ENCODE data around the gene BACH2.

Gene BACH2

GRCh38 chr6:90160013-90160412, 136.6 kb downstream of the BACH2 start:
- peaks cover 5% of the 10 kb centered on the region for H3K4me1 Mint-ChIP-seq (ENCODE audit: low read depth)
- no peak overlapping the region for H3K4me3 Mint-ChIP-seq
- peaks cover 2% of the 10 kb centered on the region for H3K27me3 Mint-ChIP-seq
- intact Hi-C loops (cut with micrococcal nuclease): no loop called here
- H3K27ac Mint-ChIP-seq: no peak overlapping the region
- no peaks in the 10 kb centered on the region for H3K36me3 Mint-ChIP-seq (ENCODE audit: low read depth)
- no peaks in the 10 kb centered on the region for H3K9me3 Mint-ChIP-seq

GRCh38 chr6:90159452-90159851, 137.2 kb downstream of the BACH2 start:
- peaks cover 2% of the 10 kb centered on the region for H3K27me3 Mint-ChIP-seq
- intact Hi-C loops (cut with micrococcal nuclease): no loop called here
- no peak overlapping the region for H3K27ac Mint-ChIP-seq
- H3K9me3 Mint-ChIP-seq: no peaks in the 10 kb centered on the region
- no peak overlapping the region for H3K4me3 Mint-ChIP-seq
- H3K36me3 Mint-ChIP-seq (ENCODE audit: low read depth): no peaks in the 10 kb centered on the region
- peaks cover 5% of the 10 kb centered on the region for H3K4me1 Mint-ChIP-seq (ENCODE audit: low read depth)

GRCh38 chr6:90158936-90159335, 137.7 kb downstream of the BACH2 start:
- Mint-ChIP-seq H3K27ac (no peak overlapping the region), H3K4me1 (ENCODE audit: low read depth) (peaks cover 5% of the 10 kb centered on the region)

GRCh38 chr6:90157441-90157840, 139.2 kb downstream of the BACH2 start:
- Mint-ChIP-seq H3K27ac (no peak overlapping the region), H3K4me3 (no peak overlapping the region), H3K36me3 (ENCODE audit: low read depth) (no peaks in the 10 kb centered on the region), H3K4me1 (ENCODE audit: low read depth) (peaks cover 5% of the 10 kb centered on the region), H3K27me3 (no peaks in the 10 kb centered on the region), H3K9me3 (no peaks in the 10 kb centered on the region)
- intact Hi-C loops (cut with micrococcal nuclease): no loop called here

More at GRCh38 chr6:90158936-90159335, 137.7 kb downstream of the BACH2 start:
- Mint-ChIP-seq H3K36me3 (ENCODE audit: low read depth) (no peaks in the 10 kb centered on the region), H3K27me3 (no peaks in the 10 kb centered on the region), H3K9me3 (no peaks in the 10 kb centered on the region), H3K4me3 (no peak overlapping the region)
- intact Hi-C loops (cut with micrococcal nuclease): no loop called here

- Mint-ChIP-seq H3K27ac (no peak overlapping the region), H3K9me3 (no peaks in the 10 kb centered on the region), H3K36me3 (ENCODE audit: low read depth) (no peaks in the 10 kb centered on the region), H3K27me3 (no peaks in the 10 kb centered on the region), H3K4me3 (no peak overlapping the region), H3K4me1 (ENCODE audit: low read depth) (peaks cover 5% of the 10 kb centered on the region)
- intact Hi-C loops (cut with micrococcal nuclease): no loop called here
These were observed 139.8 kb downstream of the BACH2 start for GRCh38 chr6:90156861-90157260.

- peaks cover 5% of the 10 kb centered on the region for H3K4me1 Mint-ChIP-seq (ENCODE audit: low read depth)
These were observed 141.7 kb downstream of the BACH2 start for GRCh38 chr6:90154755-90155470.

GRCh38 chr6:90151576-90152422, 144.8 kb downstream of the BACH2 start:
- H3K27ac Mint-ChIP-seq: no peak overlapping the region
- H3K36me3 Mint-ChIP-seq (ENCODE audit: low read depth): no peaks in the 10 kb centered on the region
- no peaks in the 10 kb centered on the region for H3K27me3 Mint-ChIP-seq
- H3K9me3 Mint-ChIP-seq: no peaks in the 10 kb centered on the region
- peaks cover 16% of the 10 kb centered on the region for H3K4me1 Mint-ChIP-seq (ENCODE audit: low read depth)
- no peak overlapping the region for H3K4me3 Mint-ChIP-seq
- intact Hi-C loops (cut with micrococcal nuclease): no loop called here

More at GRCh38 chr6:90154755-90155470, 141.7 kb downstream of the BACH2 start:
- Mint-ChIP-seq H3K27ac (no peak overlapping the region), H3K4me3 (no peak overlapping the region), H3K36me3 (ENCODE audit: low read depth) (no peaks in the 10 kb centered on the region), H3K9me3 (no peaks in the 10 kb centered on the region), H3K27me3 (no peaks in the 10 kb centered on the region)
- intact Hi-C loops (cut with micrococcal nuclease): no loop called here

GRCh38 chr6:90149280-90149679, 147.4 kb downstream of the BACH2 start:
- Mint-ChIP-seq H3K9me3 (no peaks in the 10 kb centered on the region), H3K27me3 (no peaks in the 10 kb centered on the region), H3K36me3 (ENCODE audit: low read depth) (no peaks in the 10 kb centered on the region), H3K27ac (no peak overlapping the region), H3K4me3 (no peak overlapping the region), H3K4me1 (ENCODE audit: low read depth) (peaks cover 11% of the 10 kb centered on the region)
- intact Hi-C loops (cut with micrococcal nuclease): loop anchor here (10.0 kb wide), 1 partner anchor 76 kb away; no protein-coding TSS in a partner anchor

GRCh38 chr6:90148867-90149266, 147.8 kb downstream of the BACH2 start:
- Mint-ChIP-seq H3K9me3 (no peaks in the 10 kb centered on the region), H3K27me3 (no peaks in the 10 kb centered on the region), H3K36me3 (ENCODE audit: low read depth) (no peaks in the 10 kb centered on the region), H3K27ac (no peak overlapping the region), H3K4me1 (ENCODE audit: low read depth) (peaks cover 11% of the 10 kb centered on the region), H3K4me3 (no peak overlapping the region)
- intact Hi-C loops (cut with micrococcal nuclease): loop anchor here (10.0 kb wide), 1 partner anchor 76 kb away; no protein-coding TSS in a partner anchor

- Mint-ChIP-seq H3K27ac (no peak overlapping the region), H3K4me1 (ENCODE audit: low read depth) (peaks cover 11% of the 10 kb centered on the region), H3K27me3 (no peaks in the 10 kb centered on the region), H3K36me3 (ENCODE audit: low read depth) (no peaks in the 10 kb centered on the region), H3K9me3 (no peaks in the 10 kb centered on the region), H3K4me3 (no peak overlapping the region)
- intact Hi-C loops (cut with micrococcal nuclease): loop anchor here (10.0 kb wide), 1 partner anchor 78 kb away; no protein-coding TSS in a partner anchor
These were observed 149.6 kb downstream of the BACH2 start for GRCh38 chr6:90146921-90147649.

- H3K27ac Mint-ChIP-seq: no peak overlapping the region
- intact Hi-C loops (cut with micrococcal nuclease): loop anchor here (10.0 kb wide), 1 partner anchor 79 kb away; no protein-coding TSS in a partner anchor
- no peaks in the 10 kb centered on the region for H3K27me3 Mint-ChIP-seq
- no peak overlapping the region for H3K4me3 Mint-ChIP-seq
- no peaks in the 10 kb centered on the region for H3K9me3 Mint-ChIP-seq
- no peaks in the 10 kb centered on the region for H3K36me3 Mint-ChIP-seq (ENCODE audit: low read depth)
- H3K4me1 Mint-ChIP-seq (ENCODE audit: low read depth): peaks cover 11% of the 10 kb centered on the region
These were observed 150.6 kb downstream of the BACH2 start for GRCh38 chr6:90146024-90146423.

GRCh38 chr6:90144928-90145555, 151.6 kb downstream of the BACH2 start:
- Mint-ChIP-seq H3K4me1 (ENCODE audit: low read depth) (peaks cover 11% of the 10 kb centered on the region), H3K4me3 (no peak overlapping the region), H3K9me3 (no peaks in the 10 kb centered on the region), H3K27ac (no peak overlapping the region), H3K27me3 (no peaks in the 10 kb centered on the region), H3K36me3 (ENCODE audit: low read depth) (no peaks in the 10 kb centered on the region)
- intact Hi-C loops (cut with micrococcal nuclease): loop anchor here (10.0 kb wide), 1 partner anchor 80 kb away; no protein-coding TSS in a partner anchor

GRCh38 chr6:90144396-90144795, 152.2 kb downstream of the BACH2 start:
- H3K4me3 Mint-ChIP-seq: no peak overlapping the region
- H3K9me3 Mint-ChIP-seq: no peaks in the 10 kb centered on the region
- intact Hi-C loops (cut with micrococcal nuclease): loop anchor here (10.0 kb wide), 1 partner anchor 80 kb away; no protein-coding TSS in a partner anchor
- H3K27me3 Mint-ChIP-seq: no peaks in the 10 kb centered on the region
- H3K36me3 Mint-ChIP-seq (ENCODE audit: low read depth): no peaks in the 10 kb centered on the region
- peaks cover 11% of the 10 kb centered on the region for H3K4me1 Mint-ChIP-seq (ENCODE audit: low read depth)
- H3K27ac Mint-ChIP-seq: no peak overlapping the region
